Colonic mucosa (tissue), 4 donors: ENCODE measurements around the gene RNLS. TPM values are rescaled to one million over a fixed set of nuclear protein-coding genes. Genes with fewer than 3 reads are reported as not detected.

ENCODE experiments used
- DNase-seq: peaks from one replicate; pipeline ENCODE4 v3.0.0-alpha.2; 2020
- H3K27ac ChIP-seq: fragments of 200-600 bp; one replicate; pipeline ENCODE4 v1.8.0; 2021
- H3K27me3 ChIP-seq: fragments of 200-600 bp; one replicate; pipeline ENCODE4 v1.8.0; 2021
- H3K36me3 ChIP-seq: fragments of 200-600 bp; one replicate; pipeline ENCODE4 v1.8.0; 2021
- H3K4me1 ChIP-seq: fragments of 200-600 bp; one replicate; pipeline ENCODE4 v1.8.0; 2021; ENCODE audit warnings: mild to moderate bottlenecking
- H3K4me3 ChIP-seq: fragments of 200-600 bp; one replicate; pipeline ENCODE4 v1.8.0; 2021
- H3K9ac ChIP-seq, 2 donors: one replicate each; pipeline ENCODE4 v1.7.0; 2013; ENCODE audit warnings: control low read depth in 2 of 2, low read depth in 2 of 2, low read length in 2 of 2
- H3K9me3 ChIP-seq: fragments of 200-600 bp; one replicate; pipeline ENCODE4 v1.8.0; 2021
- intact Hi-C: fragments of 100-400 bp; cut with DNase I; formaldehyde crosslinking; loops from one replicate; pipeline ENCODE4 v1.14.1; 2022
- total RNA-seq, 2 donors: library from RNA; stranded (reverse); fragmentation: NEBNext Ultra II Directional in 1 of 2; extraction: Animal tissue kit (Norgen Biotek cat#: 25700) in 1 of 2; gene quantifications; one replicate each; pipeline ENCODE4 v1.2.1, GENCODE V29; 2021
- TF ChIP-seq, protein P1 (sequence below): fragments of 200-600 bp; IDR thresholded peaks from one replicate; pipeline ENCODE4 v1.8.0; 2022; ENCODE audit warnings: antibody characterized with exemption, mild to moderate bottlenecking
- donor health status: healthy.
- donor health status: DM: no; HTN: no; CAD: no.
- donor health status: DM: no; HTN: no; CAD: no.

The RNLS gene
- total RNA-seq, 2 donors from 2014 or later, result 13.0 to 19.1 TPM

- H3K27me3 ChIP-seq, result no peaks in the 10 kb centered on the region
- H3K4me1 ChIP-seq, result no peaks in the 10 kb centered on the region
- H3K36me3 ChIP-seq, result no peaks in the 10 kb centered on the region
- no peak overlapping the region for H3K27ac ChIP-seq
- no peak overlapping the region for H3K9ac ChIP-seq
- TF ChIP-seq, protein P1, sequence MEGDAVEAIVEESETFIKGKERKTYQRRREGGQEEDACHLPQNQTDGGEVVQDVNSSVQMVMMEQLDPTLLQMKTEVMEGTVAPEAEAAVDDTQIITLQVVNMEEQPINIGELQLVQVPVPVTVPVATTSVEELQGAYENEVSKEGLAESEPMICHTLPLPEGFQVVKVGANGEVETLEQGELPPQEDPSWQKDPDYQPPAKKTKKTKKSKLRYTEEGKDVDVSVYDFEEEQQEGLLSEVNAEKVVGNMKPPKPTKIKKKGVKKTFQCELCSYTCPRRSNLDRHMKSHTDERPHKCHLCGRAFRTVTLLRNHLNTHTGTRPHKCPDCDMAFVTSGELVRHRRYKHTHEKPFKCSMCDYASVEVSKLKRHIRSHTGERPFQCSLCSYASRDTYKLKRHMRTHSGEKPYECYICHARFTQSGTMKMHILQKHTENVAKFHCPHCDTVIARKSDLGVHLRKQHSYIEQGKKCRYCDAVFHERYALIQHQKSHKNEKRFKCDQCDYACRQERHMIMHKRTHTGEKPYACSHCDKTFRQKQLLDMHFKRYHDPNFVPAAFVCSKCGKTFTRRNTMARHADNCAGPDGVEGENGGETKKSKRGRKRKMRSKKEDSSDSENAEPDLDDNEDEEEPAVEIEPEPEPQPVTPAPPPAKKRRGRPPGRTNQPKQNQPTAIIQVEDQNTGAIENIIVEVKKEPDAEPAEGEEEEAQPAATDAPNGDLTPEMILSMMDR, result no peak
- intact Hi-C loops, result no loop called here
- no peaks in the 10 kb centered on the region for H3K9me3 ChIP-seq
- no peak for DNase-seq
- no peak overlapping the region for H3K4me3 ChIP-seq
Measured at GRCh38 chr10:88413412-88413811, 169.7 kb downstream of the RNLS start.

GRCh38 chr10:88411772-88412349 lies 171.3 kb downstream of the RNLS start:
- no peaks in the 10 kb centered on the region for H3K4me1 ChIP-seq
- TF ChIP-seq, protein P1, result no peak
- H3K27me3 ChIP-seq, result no peaks in the 10 kb centered on the region
- H3K9ac ChIP-seq, result no peak overlapping the region
- no peak overlapping the region for H3K27ac ChIP-seq
- intact Hi-C loops, result no loop called here
- no peak overlapping the region for H3K4me3 ChIP-seq
- no peaks in the 10 kb centered on the region for H3K36me3 ChIP-seq
- no peak for DNase-seq
- no peaks in the 10 kb centered on the region for H3K9me3 ChIP-seq

GRCh38 chr10:88409824-88410223 lies 173.3 kb downstream of the RNLS start:
- TF ChIP-seq, protein P1, result no peak
- no peak for DNase-seq
- H3K4me1 ChIP-seq, result no peaks in the 10 kb centered on the region
- no peaks in the 10 kb centered on the region for H3K27me3 ChIP-seq
- H3K4me3 ChIP-seq, result no peak overlapping the region
- H3K9me3 ChIP-seq, result no peaks in the 10 kb centered on the region
- no peak overlapping the region for H3K27ac ChIP-seq
- intact Hi-C loops, result no loop called here
- H3K9ac ChIP-seq, result no peak overlapping the region
- no peaks in the 10 kb centered on the region for H3K36me3 ChIP-seq

DNA sequence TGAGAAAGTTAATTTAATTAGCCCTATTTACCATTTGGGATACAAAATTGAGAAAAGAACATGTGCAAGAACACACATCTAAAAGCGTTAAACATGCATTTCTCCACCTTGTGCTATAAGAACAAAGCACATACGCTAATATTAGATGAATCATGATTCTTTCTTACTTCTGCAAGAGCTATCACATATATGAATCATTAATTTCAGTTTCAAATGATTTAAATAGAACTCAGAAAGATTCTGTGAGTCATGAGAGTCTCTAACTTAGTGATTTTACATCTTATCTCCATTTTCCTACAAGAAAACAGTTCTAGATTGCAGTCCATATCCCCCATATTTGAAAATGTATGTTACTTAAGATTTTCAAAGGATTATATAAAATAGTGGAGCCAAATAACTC lies 173.9 kb downstream of the RNLS start:
- DNase-seq, result no peak
- Histone ChIP-seq H3K9me3 (no peaks in the 10 kb centered on the region), H3K36me3 (no peaks in the 10 kb centered on the region), H3K4me3 (no peak overlapping the region), H3K4me1 (no peaks in the 10 kb centered on the region), H3K9ac (no peak overlapping the region), H3K27me3 (no peaks in the 10 kb centered on the region), H3K27ac (no peak overlapping the region)
- intact Hi-C loops, result no loop called here
- TF ChIP-seq, protein P1, result no peak

- H3K27ac ChIP-seq, result no peak overlapping the region
- DNase-seq, result no peak
- no peaks in the 10 kb centered on the region for H3K4me1 ChIP-seq
- H3K9ac ChIP-seq, result no peak overlapping the region
- no peaks in the 10 kb centered on the region for H3K36me3 ChIP-seq
- TF ChIP-seq, protein P1, result no peak
- no peaks in the 10 kb centered on the region for H3K9me3 ChIP-seq
- H3K4me3 ChIP-seq, result no peak overlapping the region
- no peaks in the 10 kb centered on the region for H3K27me3 ChIP-seq
- intact Hi-C loops, result no loop called here
Measured at GRCh38 chr10:88408096-88408495, 175.0 kb downstream of the RNLS start.
